HG03460 (cell line): ENCODE measurements around the gene SCAPER.
"Not testable (repeated sequence)": the region's sequence is repeated elsewhere in the genome, so short reads cannot be mapped to it uniquely, and the experiment has no call there.

ENCODE experiments used
- ATAC-seq: cut with Tn5 transposase; IDR thresholded peaks from one replicate; pipeline ENCODE4 v1.9.1; 2021; ENCODE audit not compliant: unreplicated experiment

Gene SCAPER

GRCh38 chr15:76503121-76503520, 402.0 kb downstream of the SCAPER start:
- ATAC-seq = no peak

- no peak for ATAC-seq
Observed at GRCh38 chr15:76502678-76503077, 402.5 kb downstream of the SCAPER start.

- ATAC-seq = not testable (repeated sequence)
Observed at GRCh38 chr15:76502185-76502584, 403.0 kb downstream of the SCAPER start.

- no peak for ATAC-seq
Observed at GRCh38 chr15:76501726-76502125, 403.4 kb downstream of the SCAPER start.

- ATAC-seq = no peak
Observed at GRCh38 chr15:76501011-76501410, 404.1 kb downstream of the SCAPER start.

DNA sequence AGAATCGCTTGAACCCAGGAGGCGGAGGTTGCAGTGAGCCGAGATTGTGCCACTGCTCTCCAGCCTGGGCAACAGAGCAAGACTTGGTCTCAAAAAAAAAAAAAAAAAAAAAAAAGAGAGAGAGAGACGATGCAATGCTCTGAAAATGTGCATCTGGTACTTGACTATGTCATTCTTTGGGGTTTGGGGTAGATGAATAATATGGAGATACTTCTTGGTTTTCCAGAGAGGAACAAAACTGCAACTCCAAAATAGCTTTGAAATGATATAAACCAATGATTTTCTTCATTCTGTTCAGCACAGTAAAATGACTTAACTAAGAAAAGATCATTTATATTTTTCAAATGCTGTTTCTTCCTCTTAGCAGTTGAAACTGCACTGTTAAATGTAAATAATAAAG, 409.7 kb downstream of the SCAPER start:
- no peak for ATAC-seq

GRCh38 chr15:76492538-76492937, 412.6 kb downstream of the SCAPER start:
- no peak for ATAC-seq

- no peak for ATAC-seq
Observed at GRCh38 chr15:76483752-76484151, 421.4 kb downstream of the SCAPER start.

DNA sequence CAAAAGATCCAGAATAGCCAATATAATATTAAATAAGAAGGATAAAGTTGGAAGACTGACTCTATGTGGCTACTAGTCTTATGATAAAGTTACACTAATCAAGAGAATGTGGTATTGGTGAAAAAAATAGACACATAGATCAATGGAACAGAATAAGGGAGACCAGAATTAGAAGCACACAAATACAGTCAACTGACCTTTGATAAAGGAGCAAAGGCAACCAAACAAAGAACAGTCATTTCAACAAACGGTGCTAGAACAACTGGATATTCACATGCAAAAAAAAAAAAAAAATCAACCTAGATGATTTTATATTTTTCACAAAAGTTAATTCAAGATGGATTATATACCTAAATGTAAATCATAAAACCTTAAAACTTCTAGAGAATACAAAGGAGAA, 422.1 kb downstream of the SCAPER start:
- ATAC-seq = no peak

DNA sequence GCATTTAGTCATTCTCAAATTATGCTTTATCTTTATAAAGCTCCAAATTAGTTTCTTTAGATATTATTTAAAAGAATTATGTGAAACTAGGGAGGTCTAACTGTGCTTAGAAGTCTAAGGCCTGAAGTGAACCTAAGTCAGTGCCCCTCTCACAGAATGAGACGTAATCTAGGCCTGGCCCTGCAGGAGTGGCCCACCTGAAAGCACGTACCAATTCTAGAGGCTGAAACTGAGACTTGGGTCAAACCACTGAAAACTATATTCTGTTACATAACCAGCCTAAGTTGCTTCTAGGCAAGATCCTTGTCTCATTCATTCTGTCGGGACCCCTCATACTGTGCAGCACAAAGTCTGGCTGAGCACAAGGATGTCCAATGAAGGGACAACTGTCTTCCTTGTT, 424.9 kb downstream of the SCAPER start:
- ATAC-seq = no peak

DNA sequence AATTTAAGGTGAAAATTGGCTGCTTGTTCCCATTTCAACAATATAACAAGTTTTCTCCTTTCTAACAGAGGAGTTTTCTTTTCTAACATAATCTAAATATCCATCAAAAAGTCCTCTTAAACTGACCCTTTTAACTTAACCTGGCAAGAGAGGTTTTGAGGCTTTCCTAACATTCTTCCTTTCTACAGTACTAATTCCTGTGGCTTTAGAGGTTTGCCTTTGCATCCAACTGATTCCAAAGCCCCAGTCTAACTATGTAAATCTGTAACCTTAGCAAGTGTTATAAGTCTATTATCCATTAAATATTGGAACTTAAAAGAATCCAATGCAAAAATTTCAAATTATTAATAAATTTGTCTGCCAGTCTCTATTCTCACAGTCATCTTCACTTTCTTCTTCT, 434.4 kb downstream of the SCAPER start:
- no peak for ATAC-seq

DNA sequence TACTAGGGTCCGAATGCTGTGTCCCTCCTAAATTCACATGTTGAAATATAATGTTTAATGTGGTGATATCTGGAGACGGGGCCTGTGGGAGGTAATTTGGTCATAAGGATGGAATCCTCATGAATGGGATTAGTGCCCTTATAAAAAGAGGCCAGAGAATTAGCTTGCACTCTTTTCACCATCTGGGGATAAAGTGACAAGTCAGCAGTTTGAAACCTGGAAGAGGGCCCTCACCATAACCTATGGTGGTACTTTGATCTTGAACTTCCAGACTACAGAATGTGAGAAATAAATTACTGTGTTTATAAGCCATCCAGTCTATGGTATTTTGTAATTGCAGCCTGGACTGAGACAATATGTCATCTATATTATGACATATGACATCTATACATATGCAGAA, 436.4 kb downstream of the SCAPER start:
- no peak for ATAC-seq

DNA sequence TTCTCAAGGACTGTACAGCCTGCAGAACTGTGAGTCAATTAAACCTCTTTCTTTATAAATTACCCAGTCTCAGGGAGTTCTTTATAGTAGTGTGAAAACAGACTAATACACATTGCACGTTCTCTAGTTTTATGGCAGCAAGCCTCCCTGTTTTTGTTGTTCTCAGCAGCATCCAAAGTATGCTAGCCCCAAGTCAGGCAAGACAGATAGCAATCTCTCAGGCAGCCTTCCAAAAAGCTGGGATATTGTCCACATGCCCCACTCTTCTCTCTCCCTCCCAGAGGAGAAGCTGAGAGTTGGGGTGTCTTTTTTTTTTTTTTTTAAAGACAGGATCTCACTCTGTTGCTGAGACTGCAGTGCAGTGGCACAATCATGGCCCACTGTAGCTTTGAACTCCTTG, 438.0 kb downstream of the SCAPER start:
- ATAC-seq = no peak

- no peak for ATAC-seq
Observed at GRCh38 chr15:76465728-76466127, 439.4 kb downstream of the SCAPER start.

DNA sequence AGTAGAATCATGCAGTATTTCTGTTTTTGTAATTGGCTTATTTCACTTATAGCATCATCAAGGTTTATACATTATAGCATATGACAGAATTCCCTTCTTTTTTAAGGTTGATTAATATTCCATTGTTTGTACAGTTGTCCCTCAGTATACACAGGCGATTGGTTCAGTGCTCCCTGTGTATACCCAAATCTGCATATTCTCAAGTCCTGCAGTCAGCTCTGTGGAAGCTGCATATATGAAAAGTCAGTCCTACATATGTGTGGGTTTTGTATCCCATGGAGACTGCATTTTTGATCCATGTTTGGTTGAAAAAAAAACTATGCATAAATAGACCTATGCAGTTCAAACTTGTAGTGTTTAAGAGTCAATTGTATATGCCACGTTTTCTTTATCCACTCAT, 440.9 kb downstream of the SCAPER start:
- ATAC-seq = no peak

- ATAC-seq = no peak
Observed at GRCh38 chr15:76460871-76461270, 444.3 kb downstream of the SCAPER start.

GRCh38 chr15:76460347-76460746, 444.8 kb downstream of the SCAPER start:
- ATAC-seq = no peak

DNA sequence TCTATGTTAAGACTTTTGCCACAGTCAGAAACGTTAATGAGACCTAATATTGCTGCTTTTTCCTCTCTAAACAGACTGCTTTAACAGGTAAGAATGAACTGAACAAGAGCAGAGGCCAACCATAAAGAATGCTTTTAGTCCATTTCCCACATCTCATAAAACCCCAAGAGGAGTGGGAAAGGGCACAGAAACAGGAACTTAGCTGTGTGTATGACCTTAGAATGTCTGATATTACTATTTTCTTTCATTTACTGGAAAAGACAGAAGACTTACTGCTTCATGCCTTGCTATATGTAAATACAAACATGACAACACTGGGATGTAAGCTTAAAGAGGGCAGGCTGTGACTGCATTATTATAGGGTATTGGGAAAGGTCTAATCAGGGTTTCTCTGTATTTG, 453.6 kb downstream of the SCAPER start:
- ATAC-seq = no peak

DNA sequence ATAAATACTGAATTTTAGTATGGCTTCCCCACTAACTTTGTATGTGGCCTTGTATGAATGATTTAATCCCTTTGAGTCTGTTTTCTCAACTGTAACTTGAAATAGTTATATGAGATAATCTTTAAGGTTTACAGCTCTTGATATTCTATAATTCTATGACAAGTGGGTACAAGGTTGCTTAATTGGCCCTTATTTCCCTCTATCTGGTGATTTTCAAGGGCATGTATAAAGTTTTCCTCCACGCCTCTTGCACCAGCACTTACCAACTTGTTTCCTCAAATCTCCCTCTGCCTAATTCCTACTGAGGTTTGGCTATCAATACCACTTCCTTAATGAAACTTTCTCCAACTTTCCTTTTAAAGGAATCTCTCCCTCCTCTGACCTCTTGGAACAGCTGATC, 455.7 kb downstream of the SCAPER start:
- ATAC-seq = no peak

DNA sequence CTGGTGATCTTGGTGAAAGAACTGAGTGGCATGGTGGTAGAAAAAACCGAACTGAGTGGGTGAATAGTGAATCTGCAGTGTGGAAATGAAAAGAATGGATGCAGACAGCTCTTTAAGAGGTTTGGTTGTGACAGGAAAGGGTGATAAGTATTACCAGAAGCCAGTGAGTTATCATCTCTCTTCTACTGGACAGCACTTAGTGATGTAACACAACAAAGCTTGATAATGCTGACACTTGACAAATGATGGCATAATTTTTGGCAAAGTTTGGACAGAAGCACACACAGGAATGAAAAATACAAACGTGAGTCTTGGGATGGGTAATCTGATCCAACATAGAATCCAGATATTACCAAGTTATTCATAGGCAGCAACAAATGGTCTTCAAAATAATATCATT, 456.4 kb downstream of the SCAPER start:
- no peak for ATAC-seq

DNA sequence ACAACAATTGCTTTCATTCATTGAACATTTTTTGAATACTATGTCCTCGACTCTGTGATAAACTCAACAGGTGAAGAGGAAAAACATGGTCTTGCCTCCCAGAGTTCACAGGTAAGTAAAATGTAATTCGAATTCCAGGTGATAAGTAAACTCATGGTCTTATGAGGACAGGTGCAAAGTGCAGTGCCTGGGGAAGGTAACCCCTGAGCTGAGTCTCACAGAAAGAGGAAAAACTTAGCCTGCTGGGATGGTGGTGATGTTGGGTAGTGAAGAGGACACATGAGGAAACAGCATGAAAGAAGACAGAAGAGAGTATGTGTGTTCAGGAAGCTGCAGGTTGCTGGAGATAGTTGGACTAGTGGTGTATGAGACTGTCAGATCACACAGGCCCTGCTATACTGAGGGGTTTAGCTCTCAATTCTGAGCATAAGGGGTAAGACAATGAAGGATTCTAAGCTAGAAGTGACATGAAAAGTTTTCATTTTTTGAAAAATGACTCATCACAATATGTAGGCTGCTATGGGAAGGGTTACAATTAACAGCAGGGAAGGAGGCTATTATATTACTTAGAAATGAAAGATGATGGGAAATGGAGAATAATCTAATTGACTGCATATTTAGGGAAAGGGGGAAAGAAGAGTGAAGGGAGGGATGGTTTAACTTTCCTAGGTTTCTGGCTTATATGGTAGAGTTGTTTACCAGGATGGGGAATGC, 457.3 kb downstream of the SCAPER start:
- no peak for ATAC-seq

GRCh38 chr15:76440441-76440840, 464.7 kb downstream of the SCAPER start:
- no peak for ATAC-seq

GRCh38 chr15:76439542-76439941, 465.6 kb downstream of the SCAPER start:
- ATAC-seq = no peak
